CD4-positive, alpha-beta T cell treated with Interleukin-10 for 1 hour (primary cell): ENCODE data around the gene KCMF1.
A peak's percentile ranks its signal among the peaks of the same experiment; 100 is the strongest.

Source experiments
- DNase-seq: peaks from one replicate; pipeline ENCODE4 v3.0.0-alpha.2; 2020

Gene KCMF1

GRCh38 chr2:85032621-85033020, 61.7 kb downstream of the KCMF1 start:
- DNase-seq = no peak

DNA sequence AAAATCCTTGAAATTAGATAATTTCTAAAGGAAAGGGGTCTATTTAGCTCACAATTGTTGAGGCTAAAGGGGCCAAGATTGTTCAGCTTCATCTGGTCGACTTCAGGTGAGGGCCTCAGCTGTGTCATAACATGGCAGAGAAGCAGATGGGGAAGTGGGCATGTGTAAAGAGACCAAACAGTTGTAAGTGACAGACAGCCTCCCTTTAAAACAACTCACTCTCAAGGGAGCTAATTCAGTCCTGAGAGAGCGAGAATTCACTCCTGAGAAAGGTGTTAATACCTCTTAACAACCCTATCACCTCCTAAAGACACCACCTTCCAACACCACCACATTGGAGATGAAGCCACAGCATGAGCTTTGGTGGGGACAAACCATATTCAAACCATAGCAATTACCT, 62.4 kb downstream of the KCMF1 start:
- no peak for DNase-seq

DNA sequence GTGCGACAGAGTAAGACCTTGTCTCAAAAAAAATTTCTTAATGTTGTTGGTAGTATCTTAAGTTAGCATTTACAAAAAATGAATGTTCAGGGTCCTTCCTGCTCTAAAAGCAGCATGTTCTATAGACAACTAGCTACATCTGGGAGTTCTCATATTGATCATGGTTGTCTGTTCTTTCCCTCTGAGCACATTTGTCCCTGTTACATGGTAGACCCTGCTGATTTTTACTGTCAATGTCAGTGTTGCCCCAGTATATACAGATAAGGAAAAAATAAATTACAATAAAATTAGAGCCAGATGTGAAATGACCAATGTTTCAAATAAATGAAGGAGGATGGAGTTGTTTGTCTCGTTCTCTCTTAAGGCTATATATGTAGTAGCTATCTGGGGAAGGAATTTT, 63.2 kb downstream of the KCMF1 start:
- DNase-seq = no peak

- no peak for DNase-seq
These were observed 66.7 kb downstream of the KCMF1 start for GRCh38 chr2:85037622-85038021.

DNA sequence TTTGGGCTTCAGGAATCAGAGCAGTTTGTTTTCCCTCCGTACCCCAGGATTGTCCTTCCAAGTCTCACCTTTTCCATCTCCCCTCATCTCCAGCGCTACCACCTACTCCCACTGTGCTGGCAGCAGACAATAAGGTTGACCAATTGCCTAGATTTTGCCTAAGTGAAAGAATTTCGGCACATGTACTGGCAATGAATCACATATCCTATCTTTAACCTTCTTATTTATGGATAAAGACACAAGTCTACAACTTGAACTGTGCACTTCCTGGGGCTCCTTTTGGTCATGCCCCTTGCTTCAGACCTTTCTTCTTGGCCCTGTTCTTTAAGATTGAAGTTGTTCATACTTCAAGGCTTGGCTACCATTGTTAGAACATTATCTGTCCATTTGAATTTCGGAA, 71.4 kb downstream of the KCMF1 start:
- DNase-seq = no peak

GRCh38 chr2:85048534-85048933, 77.6 kb downstream of the KCMF1 start:
- no peak for DNase-seq

- no peak for DNase-seq
These were observed 78.3 kb downstream of the KCMF1 start for GRCh38 chr2:85049236-85049635.

DNA sequence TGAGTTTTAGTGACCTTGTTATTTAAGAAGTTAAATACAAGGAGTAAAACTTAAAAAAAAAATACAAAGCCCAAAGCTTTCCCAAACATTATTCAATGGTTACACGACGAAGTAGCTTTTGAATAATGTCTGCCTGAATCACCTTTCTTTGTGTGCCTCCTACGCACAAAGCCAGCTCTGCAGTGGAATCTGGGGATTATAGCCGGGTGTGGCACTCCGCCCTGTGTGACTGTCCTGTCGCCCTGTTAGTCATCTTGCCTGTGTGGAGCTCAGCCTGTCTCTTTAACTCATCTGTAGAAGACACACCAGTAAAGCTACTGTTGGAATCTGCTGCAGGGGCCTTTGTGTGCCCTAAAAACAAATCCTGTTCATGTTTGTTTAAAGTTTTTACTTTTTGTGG, 82.8 kb downstream of the KCMF1 start:
- DNase-seq = no peak

DNA sequence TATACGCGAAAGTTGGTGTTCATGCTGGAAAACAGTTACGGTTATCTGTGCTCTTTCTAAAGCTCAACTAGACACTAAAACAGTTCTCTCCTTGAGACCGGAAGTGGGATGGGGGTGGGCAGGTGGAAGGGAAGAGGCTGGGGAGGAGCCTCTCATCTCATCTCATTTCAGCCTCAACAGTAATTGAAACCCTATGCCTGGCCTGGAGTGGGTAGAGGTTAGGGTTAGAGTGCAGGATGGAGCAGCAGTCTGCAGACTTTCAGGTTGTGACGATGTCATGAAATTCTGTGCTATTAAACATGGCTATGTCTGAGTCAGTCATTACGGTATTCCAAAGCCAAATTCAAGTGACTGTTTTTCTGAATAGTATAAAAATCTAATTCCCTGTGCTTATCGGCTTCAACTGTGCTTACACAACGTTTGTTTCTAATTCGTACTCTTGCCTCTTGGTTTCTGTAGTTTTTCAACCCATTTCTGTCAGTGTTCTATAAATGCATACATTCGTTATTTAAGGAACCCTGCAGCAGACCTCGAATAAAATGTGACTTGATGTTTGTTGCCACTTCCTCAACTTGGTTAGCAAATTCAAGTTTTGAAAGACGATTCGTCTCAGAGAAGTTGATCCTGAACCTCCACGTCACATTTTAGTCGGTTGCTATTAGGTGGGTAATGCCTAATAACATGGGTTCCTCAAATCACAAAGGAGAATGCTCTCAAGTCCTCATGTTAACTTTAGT, 86.4 kb downstream of the KCMF1 start:
- DNase-seq = no peak

DNA sequence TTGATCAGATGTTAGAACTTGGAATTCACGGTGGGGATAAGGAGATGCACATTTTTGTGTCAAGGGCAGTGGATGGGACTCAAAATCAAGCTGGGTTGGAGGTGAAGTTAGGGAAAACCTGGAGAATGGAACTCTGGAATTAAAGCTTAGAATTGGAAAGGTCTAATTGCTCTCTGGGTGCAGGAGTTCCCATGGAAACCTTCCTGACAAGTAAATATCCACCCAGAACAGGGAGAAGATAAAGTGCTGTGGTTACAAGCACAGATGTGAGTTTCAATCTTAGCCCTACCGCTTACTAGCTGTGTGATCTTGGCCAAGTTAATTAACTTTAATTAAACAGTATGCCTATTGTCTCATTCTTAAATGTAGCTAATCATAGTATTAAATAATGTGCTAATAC, 90.9 kb downstream of the KCMF1 start:
- no peak for DNase-seq

DNA sequence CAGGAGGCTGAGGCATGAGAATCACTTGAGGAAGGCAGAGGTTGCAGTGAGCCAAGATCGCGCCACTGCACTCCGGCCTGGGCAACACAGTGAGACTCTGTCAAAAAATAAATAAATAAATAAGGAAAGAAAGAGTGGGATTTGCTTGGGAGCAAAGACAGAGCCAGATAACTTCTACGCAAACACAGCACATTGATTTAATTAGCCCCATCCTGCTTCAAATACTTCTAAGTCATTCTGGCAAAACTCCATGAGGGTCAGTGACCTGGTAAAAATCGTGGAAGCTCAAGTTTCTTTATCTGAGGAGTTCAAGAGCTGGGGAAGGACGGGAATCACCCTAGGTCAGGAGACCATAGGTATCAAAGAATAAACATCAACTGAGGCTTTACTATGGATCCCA, 91.6 kb downstream of the KCMF1 start:
- no peak for DNase-seq

DNA sequence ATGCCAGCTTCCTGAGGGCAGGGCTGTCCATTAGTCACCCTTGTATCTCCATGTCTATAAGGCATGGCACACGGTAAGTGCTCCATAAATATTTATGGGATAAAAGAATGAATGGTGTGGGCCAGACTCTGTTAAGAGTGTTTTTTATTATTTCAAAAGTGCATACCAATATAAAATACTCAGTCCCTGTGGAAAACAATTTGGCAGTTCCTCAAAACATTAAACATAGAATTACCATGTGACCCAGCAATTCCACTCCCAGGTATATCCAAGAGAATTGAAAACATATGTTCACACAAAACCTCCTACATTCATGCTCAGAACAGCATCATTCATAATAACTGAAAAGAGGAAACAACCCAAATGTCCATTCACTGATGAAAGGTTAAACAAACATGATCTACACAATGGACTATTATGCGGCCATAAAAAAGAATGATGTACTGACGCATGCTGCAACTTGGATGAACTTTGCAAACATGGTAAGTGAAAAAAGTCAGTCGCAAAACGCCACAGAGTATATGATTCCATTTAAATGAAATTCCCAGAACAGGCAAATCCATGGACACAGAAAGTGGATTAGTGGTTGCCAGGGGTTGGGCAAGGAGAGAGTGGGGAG, 93.1 kb downstream of the KCMF1 start:
- no peak for DNase-seq

- DNase-seq = no peak
These were observed 94.1 kb downstream of the KCMF1 start for GRCh38 chr2:85064927-85065577.

GRCh38 chr2:85066006-85066740, 95.2 kb downstream of the KCMF1 start:
- no peak for DNase-seq

DNA sequence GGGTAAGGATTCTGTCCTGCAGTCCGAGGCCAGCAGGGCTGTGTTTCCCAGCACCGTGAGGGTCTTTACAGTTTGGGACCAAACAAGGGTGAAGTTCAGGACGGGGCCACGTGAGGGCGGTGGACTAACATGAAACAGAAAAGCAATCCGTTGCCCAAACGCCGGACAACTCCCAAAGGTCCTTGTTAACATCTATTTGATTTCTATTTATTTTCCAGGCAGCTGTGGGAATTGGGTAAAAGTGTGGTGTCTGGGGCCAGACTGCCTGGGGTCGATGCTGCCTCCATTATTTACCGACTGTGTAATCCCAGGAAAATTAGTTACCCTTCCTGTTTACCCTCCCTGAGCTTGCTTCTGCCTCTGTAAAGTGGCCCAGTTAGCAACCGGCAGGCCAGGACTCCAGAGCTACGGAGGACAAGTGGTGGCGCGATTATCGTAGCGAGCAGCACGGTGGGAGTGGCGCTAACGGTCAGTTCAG, 96.0 kb downstream of the KCMF1 start:
- DNase-seq = peak; percentile 23

DNA sequence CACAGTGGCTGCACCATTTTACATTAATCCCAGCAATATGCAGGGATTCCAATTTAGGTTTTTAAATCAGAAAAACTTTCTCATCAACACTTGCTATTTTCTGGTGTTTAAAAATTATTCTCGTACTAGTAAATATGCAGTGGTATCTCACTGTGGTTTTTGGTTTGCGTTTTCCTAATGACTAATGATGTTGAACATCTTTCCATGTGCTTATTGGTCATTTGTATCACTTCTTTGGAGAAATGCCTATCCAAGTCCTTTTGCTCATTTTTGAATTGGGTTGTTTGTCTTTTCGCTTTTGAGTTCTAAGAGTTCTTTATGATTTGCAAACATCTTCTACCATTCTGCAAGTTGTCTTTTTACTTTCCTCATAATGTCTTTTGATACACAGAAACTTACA, 100.1 kb downstream of the KCMF1 start:
- DNase-seq = no peak

DNA sequence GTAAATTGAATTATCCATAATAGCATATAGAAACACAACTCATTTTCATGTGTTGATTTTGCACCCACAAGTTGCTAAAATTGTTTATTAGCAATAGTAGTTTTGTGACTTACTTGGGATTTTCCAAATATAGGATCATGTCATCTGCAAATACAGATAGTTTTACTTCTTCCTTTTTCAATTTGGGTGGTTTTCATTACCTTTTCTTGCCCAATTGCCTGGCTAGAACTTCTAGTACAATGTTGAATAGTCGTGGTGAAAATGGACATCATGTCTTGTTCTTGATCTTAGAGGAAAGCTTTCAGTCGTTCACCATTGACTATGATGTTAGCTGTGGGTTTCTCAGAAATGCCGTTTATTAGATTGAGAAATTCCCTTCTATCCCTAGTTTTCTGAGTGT, 102.1 kb downstream of the KCMF1 start:
- no peak for DNase-seq

- no peak for DNase-seq
These were observed 105.8 kb downstream of the KCMF1 start for GRCh38 chr2:85076618-85077274.

- DNase-seq = no peak
These were observed 107.0 kb downstream of the KCMF1 start for GRCh38 chr2:85077859-85078419.

- DNase-seq = no peak
These were observed 107.6 kb downstream of the KCMF1 start for GRCh38 chr2:85078536-85078935.

- no peak for DNase-seq
These were observed 112.1 kb downstream of the KCMF1 start for GRCh38 chr2:85083092-85083491.

DNA sequence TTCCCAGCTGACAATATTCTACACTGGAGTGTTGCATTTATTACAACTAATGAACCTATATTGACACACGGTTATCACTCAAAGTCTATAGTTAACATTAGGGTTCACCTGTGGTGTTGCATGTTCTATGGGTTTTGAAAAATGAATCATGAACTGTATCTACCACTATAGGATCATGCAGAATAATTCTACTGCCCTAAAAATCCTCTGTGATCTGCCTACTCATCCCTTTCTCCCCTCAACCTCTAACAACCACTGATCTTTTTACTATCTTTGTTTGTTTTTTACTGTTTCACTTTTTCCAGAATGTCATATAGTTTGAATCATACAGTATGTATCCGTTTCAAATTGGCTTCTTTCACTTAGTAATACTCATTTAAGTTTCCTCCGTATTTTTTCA, 114.6 kb downstream of the KCMF1 start:
- no peak for DNase-seq

DNA sequence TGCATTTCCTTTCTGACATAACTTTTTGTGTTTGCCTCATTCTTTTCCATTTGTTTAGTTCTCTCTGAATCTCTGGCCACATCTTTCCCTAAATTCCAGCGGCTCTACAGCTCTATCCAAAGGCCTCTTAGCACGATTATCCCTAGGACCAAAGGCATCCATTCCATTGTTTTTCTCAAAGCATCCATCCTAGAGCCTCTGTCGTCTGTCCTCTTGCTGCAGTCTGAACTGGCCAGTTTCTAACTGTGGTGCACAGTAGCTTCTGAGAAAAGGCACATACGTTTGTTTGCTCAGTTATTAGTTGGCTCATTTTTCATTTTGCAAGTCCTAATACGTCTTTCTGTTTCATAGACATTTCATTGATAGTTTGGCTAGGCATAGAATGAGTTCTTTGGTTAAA, 116.6 kb downstream of the KCMF1 start:
- DNase-seq = no peak
